ENCODE measurements around the gene FUT2.

Gene FUT2

GRCh38 chr19:48737360-48737998, 41.7 kb downstream of the FUT2 start:
- TF ChIP-seq CTCF (IDR thresholded peaks at IDR 0.05; ENCODE audit: low read depth, low read length): no peak
- DNase-seq (ENCODE audit: low read depth, low spot score): no peak

GRCh38 chr19:48738557-48739403, 43.0 kb downstream of the FUT2 start:
- peak; percentile 24 for TF ChIP-seq CTCF (IDR thresholded peaks at IDR 0.05; ENCODE audit: low read depth, low read length)
- peak; percentile 81 for DNase-seq (ENCODE audit: low read depth, low spot score)
- peak overlapping the region; percentile 18 for H3K4me3 ChIP-seq (ENCODE audit: low read depth, low read length)
- in situ Hi-C loops (cut with HindIII; ENCODE audit: low sequenced_read_pairs): no loop called here

More at GRCh38 chr19:48737360-48737998, 41.7 kb downstream of the FUT2 start:
- H3K4me3 ChIP-seq (ENCODE audit: low read depth, low read length): no peak overlapping the region
- in situ Hi-C loops (cut with HindIII; ENCODE audit: low sequenced_read_pairs): no loop called here

GRCh38 chr19:48739404-48740163, 43.8 kb downstream of the FUT2 start:
- in situ Hi-C loops (cut with HindIII; ENCODE audit: low sequenced_read_pairs): no loop called here
- TF ChIP-seq CTCF (IDR thresholded peaks at IDR 0.05; ENCODE audit: low read depth, low read length): no peak
- H3K4me3 ChIP-seq (ENCODE audit: low read depth, low read length): peak overlapping the region; percentile 13
- no peak for DNase-seq (ENCODE audit: low read depth, low spot score)

- H3K4me3 ChIP-seq (ENCODE audit: low read depth, low read length): no peak within 1 kb of the TSS
- in situ Hi-C loops (cut with HindIII; ENCODE audit: low sequenced_read_pairs): no loop called here
- DNase-seq (ENCODE audit: low read depth, low spot score): no peak
- TF ChIP-seq CTCF (IDR thresholded peaks at IDR 0.05; ENCODE audit: low read depth, low read length): no peak
Observed at GRCh38 chr19:48740164-48740972, 44.6 kb downstream of the FUT2 start, which contains the start of gene RASIP1. TSS of gene RASIP1 (minus strand) at chr19:48740610. CDS start at chr19:48740282, 328 bp downstream.

GRCh38 chr19:48741129-48741999, 45.6 kb downstream of the FUT2 start:
- in situ Hi-C loops (cut with HindIII; ENCODE audit: low sequenced_read_pairs): no loop called here
- TF ChIP-seq CTCF (IDR thresholded peaks at IDR 0.05; ENCODE audit: low read depth, low read length): no peak
- DNase-seq (ENCODE audit: low read depth, low spot score): no peak
- H3K4me3 ChIP-seq (ENCODE audit: low read depth, low read length): no peak overlapping the region
